HCT116 (cell line): Measurements from ENCODE around the gene SRRM2. TPM values are rescaled to one million over a fixed set of nuclear protein-coding genes. Genes with fewer than 3 reads are reported as not detected.

Source experiments
- ATAC-seq: fragments of 200-7000 bp; cut with Tn5 transposase; 2 replicates; pipeline ENCODE4 v1.9.1; 2020; ENCODE audit warnings: mild to moderate bottlenecking, moderate library complexity
- BruUV-seq: library from RNA; stranded (reverse); fragments of 400-500 nt; replicated peaks from 2 replicates; lab custom pipeline; 2021; lab: Mats Ljungman, UMichigan
- CTCF ChIA-PET: fragments of 300-600 bp; sonication (Branson Sonifier 250); formaldehyde crosslinking; loops from one replicate; lab custom pipeline; 2021; ENCODE audit warnings: antibody characterized with exemption; lab: Charles Lee
- POLR2A ChIA-PET: fragments of 300-600, 350-600 bp; sonication (Branson Sonifier 250); formaldehyde crosslinking; loops from one replicate; lab custom pipeline; 2021; ENCODE audit warnings: antibody characterized with exemption; lab: Charles Lee
- RAD21 ChIA-PET, 2 experiments: fragments of 300-600 bp; sonication (Branson Sonifier 250); formaldehyde crosslinking; loops; one replicate each; lab custom pipeline; 2023; ENCODE audit warnings: low total read pairs in 2 of 2; ENCODE audit not compliant: uncharacterized antibody in 2 of 2, unreplicated experiment in 2 of 2, low non-redundant PET in 1 of 2; lab: Charles Lee
- DNase-seq: peaks from one replicate; pipeline ENCODE4 v3.0.0-alpha.2; 2010; ENCODE audit warnings: low read depth, low spot score
- H2AFZ ChIP-seq: fragments of 200-600 bp; shearing (Covaris generic), sonication (generic); 2 replicates; pipeline ENCODE4 v1.6.1; 2017; ENCODE audit warnings: low read depth, mixed run types, mixed read lengths, antibody characterized with exemption, low read length; ENCODE audit not compliant: poor library complexity, severe bottlenecking
- H3K27ac ChIP-seq: 2 replicates; pipeline ENCODE4 v1.5.1; 2012; ENCODE audit warnings: low read depth, low read length
- H3K27me3 ChIP-seq: fragments of 200-600 bp; sonication (generic); 2 replicates; pipeline ENCODE4 v1.6.1; 2016; ENCODE audit warnings: mixed run types, low read length, mixed read lengths; ENCODE audit not compliant: insufficient read depth
- H3K36me3 ChIP-seq, 2 experiments: fragments of 200-500 bp in 1 of 2; fragments of 200-600 bp in 1 of 2; sonication (Bioruptor generic) in 1 of 2; sonication (generic) in 1 of 2; 2 replicates each; pipeline versions ENCODE4 v1.5.1 to v1.6.1; 2014 to 2016; ENCODE audit warnings: low read length in 2 of 2, inconsistent platforms in 1 of 2, mixed read lengths in 1 of 2, mixed run types in 1 of 2; ENCODE audit not compliant: insufficient read depth in 2 of 2, control insufficient read depth in 1 of 2
- H3K4me1 ChIP-seq, 2 experiments: fragments of 200-600 bp in 1 of 2; sonication (generic) in 1 of 2; 2 replicates each; pipeline versions ENCODE4 v1.5.1 to v1.6.1; 2012 to 2017; ENCODE audit warnings: low read length in 2 of 2, inconsistent platforms in 1 of 2, mild to moderate bottlenecking in 1 of 2, mixed read lengths in 1 of 2, mixed run types in 1 of 2, moderate library complexity in 1 of 2; ENCODE audit not compliant: insufficient read depth in 2 of 2, control insufficient read depth in 1 of 2
- H3K4me2 ChIP-seq: fragments of 200-600 bp; sonication (generic); 2 replicates; pipeline ENCODE4 v1.6.1; 2017; ENCODE audit warnings: mixed run types, low read length, mixed read lengths
- H3K4me3 ChIP-seq, 2 experiments: fragments of 200-600 bp in 1 of 2; sonication (generic) in 1 of 2; replicated peaks in 1 of 2; 2 replicates each; pipeline ENCODE4 v1.5.1; 2011 to 2016; ENCODE audit warnings: low read length in 2 of 2, control low read depth in 1 of 2, low read depth in 1 of 2, mild to moderate bottlenecking in 1 of 2, mixed read lengths in 1 of 2, mixed run types in 1 of 2
- H3K79me2 ChIP-seq: fragments of 200-600 bp; sonication (generic); 2 replicates; pipeline ENCODE4 v1.6.1; 2017; ENCODE audit warnings: mild to moderate bottlenecking, mixed run types, low read length, moderate library complexity, mixed read lengths; ENCODE audit not compliant: insufficient read depth
- H3K9ac ChIP-seq: fragments of 200-600 bp; sonication (generic); 2 replicates; pipeline ENCODE4 v1.6.1; 2016; ENCODE audit warnings: low read length, mixed read lengths
- H3K9me2 ChIP-seq: fragments of 200-600 bp; sonication (generic), shearing (Covaris generic); 2 replicates; pipeline ENCODE4 v1.6.1; 2017; ENCODE audit warnings: mixed run types, mild to moderate bottlenecking, moderate library complexity; ENCODE audit not compliant: insufficient read depth
- H3K9me3 ChIP-seq, 2 experiments: fragments of 200-500 bp in 1 of 2; fragments of 200-600 bp in 1 of 2; sonication (Bioruptor generic) in 1 of 2; sonication (generic) in 1 of 2; 2 replicates each; pipeline ENCODE4 v1.6.1; 2014 to 2017; ENCODE audit warnings: low read length in 2 of 2, mixed read lengths in 2 of 2, inconsistent platforms in 1 of 2, low read depth in 1 of 2, mild to moderate bottlenecking in 1 of 2, mixed run types in 1 of 2, moderate library complexity in 1 of 2; ENCODE audit not compliant: control insufficient read depth in 1 of 2, insufficient read depth in 1 of 2
- H4K20me1 ChIP-seq: fragments of 200-600 bp; sonication (generic), shearing (Covaris generic); 2 replicates; pipeline ENCODE4 v1.6.1; 2017; ENCODE audit warnings: mixed run types, mild to moderate bottlenecking, moderate library complexity; ENCODE audit not compliant: insufficient read depth
- JUND ChIP-seq: IDR thresholded peaks from 2 replicates; pipeline ENCODE4 v1.6.1; 2012
- POLR2A ChIP-seq: IDR thresholded peaks from 2 replicates; pipeline ENCODE4 v1.7.0; 2011; ENCODE audit warnings: borderline replicate concordance; ENCODE audit not compliant: insufficient read depth, insufficient read length; ENCODE audit errors: extremely low read depth
- REST ChIP-seq: IDR thresholded peaks from 2 replicates; pipeline ENCODE4 v1.6.1; 2012; ENCODE audit warnings: low read depth
- SRF ChIP-seq: IDR thresholded peaks from 2 replicates; pipeline ENCODE4 v1.6.1; 2012; ENCODE audit warnings: low read depth
- intact Hi-C: fragments of 100-400 bp; cut with micrococcal nuclease; formaldehyde crosslinking; loops from 2 replicates; pipeline ENCODE4 v1.10.0; 2022
- total RNA-seq: library from RNA; stranded (reverse); gene quantifications from one replicate; pipeline ENCODE4 v1.2.1, GENCODE V29; 2021; ENCODE audit not compliant: unreplicated experiment
- TF ChIP-seq, protein P1 (sequence below): IDR thresholded peaks from 2 replicates; pipeline ENCODE4 v1.6.1; 2012
- TF ChIP-seq, protein P2 (sequence below): IDR thresholded peaks from 2 replicates; pipeline ENCODE4 v1.6.1; 2011; ENCODE audit warnings: mild to moderate bottlenecking, low read length, moderate library complexity; ENCODE audit not compliant: insufficient replicate concordance; ENCODE audit errors: extremely low read depth

SRRM2 gene
- total RNA-seq, 1 experiment from 2014 or later: 541 TPM

DNA sequence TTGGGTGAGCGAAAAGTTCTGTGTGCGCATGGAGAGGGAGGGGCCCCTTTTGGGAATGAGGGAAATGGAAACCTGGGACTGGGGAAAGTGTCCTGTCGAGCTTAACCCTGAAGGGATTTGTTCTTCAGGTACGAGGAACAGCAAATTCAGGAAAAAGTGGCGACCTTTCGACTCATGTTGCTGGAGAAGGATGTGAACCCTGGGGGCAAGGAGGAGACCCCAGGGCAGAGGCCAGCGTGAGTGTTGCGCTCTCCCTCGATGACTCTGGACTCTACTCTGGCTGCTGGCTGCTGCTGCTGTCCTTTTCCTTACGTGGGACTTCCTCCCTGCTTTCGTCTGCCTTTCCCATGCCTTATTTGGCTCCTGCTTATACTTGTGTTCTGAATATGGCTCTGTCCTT lies 4.9 kb downstream of the SRRM2 start:
- H3K79me2 ChIP-seq: peaks cover 95% of the 10 kb centered on the region
- peaks cover 9 to 15% of the 10 kb centered on the region in 2 experiments for H3K4me1 ChIP-seq
- no peaks in the 10 kb centered on the region for H3K9me2 ChIP-seq
- ChIA-PET CTCF (interaction anchor here (0.6 kb wide), 1 partner anchor 60 kb away, joined by 3 read pairs; the partner anchor contains the start of gene PRSS21), POLR2A (no interaction called here), RAD21 (no interaction called here)
- ATAC-seq: no peak
- H3K4me2 ChIP-seq: no peak overlapping the region
- peaks cover 60 to 80% of the 10 kb centered on the region in 2 experiments for H3K36me3 ChIP-seq
- H3K27me3 ChIP-seq: no peaks in the 10 kb centered on the region
- no peak overlapping the region for H3K27ac ChIP-seq
- intact Hi-C loops: no loop called here
- BruUV-seq: no TSS peak
- no peak for DNase-seq
- no peak overlapping the region for H3K4me3 ChIP-seq
- H3K9ac ChIP-seq: no peak overlapping the region
- H3K9me3 ChIP-seq: no peaks in the 10 kb centered on the region
- peaks cover 48% of the 10 kb centered on the region; the same call in 1 of the 2 replicates for H4K20me1 ChIP-seq
- TF ChIP-seq, protein P1, sequence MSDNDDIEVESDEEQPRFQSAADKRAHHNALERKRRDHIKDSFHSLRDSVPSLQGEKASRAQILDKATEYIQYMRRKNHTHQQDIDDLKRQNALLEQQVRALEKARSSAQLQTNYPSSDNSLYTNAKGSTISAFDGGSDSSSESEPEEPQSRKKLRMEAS: no peak
- TF ChIP-seq SRF (no peak), JUND (no peak), POLR2A (no peak), REST (no peak)
- TF ChIP-seq, protein P2, sequence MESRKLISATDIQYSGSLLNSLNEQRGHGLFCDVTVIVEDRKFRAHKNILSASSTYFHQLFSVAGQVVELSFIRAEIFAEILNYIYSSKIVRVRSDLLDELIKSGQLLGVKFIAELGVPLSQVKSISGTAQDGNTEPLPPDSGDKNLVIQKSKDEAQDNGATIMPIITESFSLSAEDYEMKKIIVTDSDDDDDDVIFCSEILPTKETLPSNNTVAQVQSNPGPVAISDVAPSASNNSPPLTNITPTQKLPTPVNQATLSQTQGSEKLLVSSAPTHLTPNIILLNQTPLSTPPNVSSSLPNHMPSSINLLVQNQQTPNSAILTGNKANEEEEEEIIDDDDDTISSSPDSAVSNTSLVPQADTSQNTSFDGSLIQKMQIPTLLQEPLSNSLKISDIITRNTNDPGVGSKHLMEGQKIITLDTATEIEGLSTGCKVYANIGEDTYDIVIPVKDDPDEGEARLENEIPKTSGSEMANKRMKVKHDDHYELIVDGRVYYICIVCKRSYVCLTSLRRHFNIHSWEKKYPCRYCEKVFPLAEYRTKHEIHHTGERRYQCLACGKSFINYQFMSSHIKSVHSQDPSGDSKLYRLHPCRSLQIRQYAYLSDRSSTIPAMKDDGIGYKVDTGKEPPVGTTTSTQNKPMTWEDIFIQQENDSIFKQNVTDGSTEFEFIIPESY: no peak
- no peak overlapping the region for H2AFZ ChIP-seq
